HepG2 (cell line): ENCODE data around the gene CYYR1. TPM values are rescaled to one million over a fixed set of nuclear protein-coding genes. Genes with fewer than 3 reads are reported as not detected.

ENCODE experiments used
- ATAC-seq: fragments of 200-7000 bp; cut with Tn5 transposase; 3 replicates; pipeline ENCODE4 v1.9.1; 2020; ENCODE audit warnings: mild to moderate bottlenecking, moderate library complexity
- BruUV-seq: library from RNA; stranded (reverse); fragments of 400-500 nt; replicated peaks from 2 replicates; lab custom pipeline; 2021; lab: Mats Ljungman, UMichigan
- CTCF ChIA-PET: fragments of 300-600 bp; formaldehyde crosslinking; extraction: SDS; loops from one replicate; lab custom pipeline; 2021; ENCODE audit warnings: low total read pairs, inconsistent platforms, low intra/inter-chr PET ratio; lab: Yijun Ruan, JAX
- POLR2A ChIA-PET: fragments of 350-600 bp; sonication (Branson Sonifier 250); formaldehyde crosslinking; loops from one replicate; lab custom pipeline; 2020; ENCODE audit warnings: antibody characterized with exemption, inconsistent platforms; lab: Yijun Ruan, JAX
- DNase-seq: peaks from one replicate; pipeline ENCODE4 v3.0.0-alpha.2; 2015; ENCODE audit warnings: low spot score
- FAIRE-seq: peaks from 3 replicates; lab custom pipeline; 2011; peaks lifted over from hg19 to GRCh38; lab: Jason Lieb, UNC
- H2AFZ ChIP-seq: one replicate; pipeline ENCODE4 v1.6.1; 2011; ENCODE audit warnings: low read length, inconsistent platforms
- H3K27ac ChIP-seq: fragments of 300-600 bp; 3 replicates; pipeline ENCODE4 v1.8.0; 2011; ENCODE audit warnings: mixed run types, mild to moderate bottlenecking, mixed read lengths, low read length, inconsistent platforms; ENCODE audit not compliant: insufficient read depth; ENCODE audit errors: extremely low read length
- H3K27me3 ChIP-seq, 2 experiments: fragments of 200-600 bp in 1 of 2; 2 replicates in 1 of 2; 3 replicates in 1 of 2; pipeline versions ENCODE4 v1.6.0 to v1.8.0; 2011; ENCODE audit warnings: low read length in 2 of 2, mild to moderate bottlenecking in 2 of 2, moderate library complexity in 2 of 2, inconsistent platforms in 1 of 2; ENCODE audit not compliant: insufficient read depth in 2 of 2, control insufficient read depth in 1 of 2
- H3K36me3 ChIP-seq, 2 experiments: fragments of 200-600 bp in 1 of 2; replicated peaks in 1 of 2; 2 replicates in 1 of 2; 3 replicates in 1 of 2; pipeline versions ENCODE4 v1.5.1 to v1.8.0; 2011; ENCODE audit warnings: low read length in 2 of 2, inconsistent platforms in 1 of 2; ENCODE audit not compliant: insufficient read depth in 2 of 2, control insufficient read depth in 1 of 2
- H3K4me1 ChIP-seq: 2 replicates; pipeline ENCODE4 v1.5.1; 2012; ENCODE audit warnings: low read length, inconsistent platforms; ENCODE audit not compliant: insufficient read depth
- H3K4me2 ChIP-seq: 2 replicates; pipeline ENCODE4 v1.6.0; 2011; ENCODE audit warnings: low read depth, low read length, inconsistent platforms
- H3K4me3 ChIP-seq, 3 experiments: fragments of 200-600 bp in 1 of 3; sonication (generic), shearing (Covaris generic) in 1 of 3; replicated peaks in 1 of 3; 2 replicates each; pipeline ENCODE4 v1.5.1; 2011 to 2016; ENCODE audit warnings: low read length in 3 of 3, inconsistent platforms in 2 of 3, low read depth in 2 of 3, mild to moderate bottlenecking in 2 of 3, control low read depth in 1 of 3, mixed read lengths in 1 of 3; ENCODE audit not compliant: insufficient read depth in 1 of 3
- H3K79me2 ChIP-seq: one replicate; pipeline ENCODE4 v1.6.1; 2011; ENCODE audit warnings: low read length, inconsistent platforms; ENCODE audit not compliant: insufficient read depth
- H3K9ac ChIP-seq: 2 replicates; pipeline ENCODE4 v1.6.0; 2011; ENCODE audit warnings: mild to moderate bottlenecking, low read depth, low read length, inconsistent platforms; ENCODE audit not compliant: insufficient read depth
- H3K9me3 ChIP-seq: 2 replicates; pipeline ENCODE4 v1.5.1; 2012; ENCODE audit warnings: mild to moderate bottlenecking, low read length
- H4K20me1 ChIP-seq: 2 replicates; pipeline ENCODE4 v1.6.0; 2011; ENCODE audit warnings: inconsistent platforms, mild to moderate bottlenecking, low read length, moderate library complexity; ENCODE audit not compliant: insufficient read depth
- CBFB ChIP-seq: sonication (generic); formaldehyde crosslinking; IDR thresholded peaks from 2 replicates; pipeline ENCODE4 v1.4.0; 2020; ENCODE audit warnings: missing genetic modification reagents
- PHF5A ChIP-seq: IDR thresholded peaks from one replicate; pipeline ENCODE4 v1.6.1; 2018; ENCODE audit warnings: low read depth, missing genetic modification reagents; ENCODE audit not compliant: unreplicated experiment
- ZBTB38 ChIP-seq: sonication (generic); formaldehyde crosslinking; IDR thresholded peaks from 2 replicates; pipeline ENCODE4 v1.5.1; 2020; ENCODE audit warnings: mild to moderate bottlenecking, missing genetic modification reagents
- ZNF33A ChIP-seq: sonication (generic); formaldehyde crosslinking; IDR thresholded peaks from 2 replicates; pipeline ENCODE4 v1.5.1; 2020; ENCODE audit warnings: missing genetic modification reagents, mild to moderate bottlenecking, moderate library complexity, borderline replicate concordance
- ZNF720 ChIP-seq: sonication (generic); formaldehyde crosslinking; IDR thresholded peaks from 2 replicates; pipeline ENCODE4 v1.4.0; 2020; ENCODE audit warnings: missing genetic modification reagents
- ZSCAN12 ChIP-seq: sonication (generic); formaldehyde crosslinking; IDR thresholded peaks from 2 replicates; pipeline ENCODE4 v1.9.0; 2021; ENCODE audit warnings: mild to moderate bottlenecking, missing genetic modification reagents
- WGBS: methylation state at CpG from one replicate; pipeline ENCODE4 v1.1.6; 2017; ENCODE audit warnings: low lambda C conversion rate; 5-methylcytosine and 5-hydroxymethylcytosine counted together
- in situ Hi-C: cut with HindIII; loops from 2 replicates; pipeline ENCODE4 v1.10.0; 2017; ENCODE audit warnings: low pct_unique_long_range_greater_than_20kb; ENCODE audit not compliant: extremely low pct_ligation_motif_present
- intact Hi-C: fragments of 100-400 bp; cut with micrococcal nuclease; formaldehyde crosslinking; loops from one replicate; pipeline ENCODE4 v1.10.0; 2022; ENCODE audit not compliant: unreplicated experiment
- polyA plus RNA-seq, 8 experiments: library from polyadenylated mRNA; depleted of rRNA in 3 of 8; stranded (reverse) in 7 of 8; unstranded in 1 of 8; fragments of >200 nt; fragmentation: Illumina TruSeq in 4 of 8; extraction: Trizol in 4 of 8; gene quantifications; 2 replicates each; pipeline versions ENCODE4 v1.2.1 to v1.2.3, GENCODE V29; 2011 to 2016; ENCODE audit warnings: low read depth in 4 of 8, missing spikeins in 1 of 8, mixed read lengths in 1 of 8; ENCODE audit not compliant: insufficient read depth in 1 of 8
- total RNA-seq, 5 experiments: library from RNA; depleted of rRNA; stranded (reverse); fragments of >200 nt; fragmentation: Illumina TruSeq; extraction: Trizol; gene quantifications; 2 replicates each; pipeline ENCODE4 v1.2.3, GENCODE V29; 2016; ENCODE audit warnings: low read depth in 1 of 5
- TF ChIP-seq, protein P1 (sequence below): sonication (generic); formaldehyde crosslinking; IDR thresholded peaks from 2 replicates; pipeline ENCODE4 v1.4.0; 2020; ENCODE audit warnings: missing genetic modification reagents
- TF ChIP-seq, protein P2 (sequence below): sonication (generic); formaldehyde crosslinking; IDR thresholded peaks from 2 replicates; pipeline ENCODE4 v1.5.0; 2020; ENCODE audit warnings: missing genetic modification reagents
- TF ChIP-seq, protein P3 (sequence below): sonication (generic); formaldehyde crosslinking; IDR thresholded peaks from 2 replicates; pipeline ENCODE4 v1.5.0; 2020; ENCODE audit warnings: missing genetic modification reagents, mild to moderate bottlenecking, borderline replicate concordance

The CYYR1 gene
- total and polyA plus RNA-seq, 2 of the 13 experiments (the other 11 are each of a cell fraction or from before 2014, with no cell fraction given) = not detected

DNA sequence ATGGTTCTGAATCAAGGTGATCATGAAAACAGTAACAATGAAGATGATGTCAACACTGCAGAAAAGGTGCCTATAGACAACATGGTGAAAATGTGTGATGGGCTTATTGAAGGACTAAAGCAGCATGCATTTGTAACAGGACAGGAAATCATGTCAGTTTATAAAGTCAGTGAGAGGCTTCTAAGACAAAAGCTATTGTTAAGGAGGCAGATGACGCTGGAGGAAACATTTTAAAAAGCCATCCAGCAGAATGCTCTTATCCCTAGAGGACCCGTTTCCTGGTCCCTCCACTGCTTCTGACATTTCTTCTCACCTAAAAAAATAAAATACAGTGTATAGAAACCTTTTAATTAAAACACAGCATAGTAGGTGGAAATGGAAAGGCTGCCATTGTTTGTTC is 40.9 kb downstream of the CYYR1 start (continued):
- TF ChIP-seq, protein P1, sequence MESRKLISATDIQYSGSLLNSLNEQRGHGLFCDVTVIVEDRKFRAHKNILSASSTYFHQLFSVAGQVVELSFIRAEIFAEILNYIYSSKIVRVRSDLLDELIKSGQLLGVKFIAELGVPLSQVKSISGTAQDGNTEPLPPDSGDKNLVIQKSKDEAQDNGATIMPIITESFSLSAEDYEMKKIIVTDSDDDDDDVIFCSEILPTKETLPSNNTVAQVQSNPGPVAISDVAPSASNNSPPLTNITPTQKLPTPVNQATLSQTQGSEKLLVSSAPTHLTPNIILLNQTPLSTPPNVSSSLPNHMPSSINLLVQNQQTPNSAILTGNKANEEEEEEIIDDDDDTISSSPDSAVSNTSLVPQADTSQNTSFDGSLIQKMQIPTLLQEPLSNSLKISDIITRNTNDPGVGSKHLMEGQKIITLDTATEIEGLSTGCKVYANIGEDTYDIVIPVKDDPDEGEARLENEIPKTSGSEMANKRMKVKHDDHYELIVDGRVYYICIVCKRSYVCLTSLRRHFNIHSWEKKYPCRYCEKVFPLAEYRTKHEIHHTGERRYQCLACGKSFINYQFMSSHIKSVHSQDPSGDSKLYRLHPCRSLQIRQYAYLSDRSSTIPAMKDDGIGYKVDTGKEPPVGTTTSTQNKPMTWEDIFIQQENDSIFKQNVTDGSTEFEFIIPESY (CRISPR knock-in tag) = no peak
- TF ChIP-seq CBFB (no peak), PHF5A (CRISPR knock-in tag) (no peak), ZNF33A (CRISPR knock-in tag) (no peak), ZNF720 (no peak), ZBTB38 (CRISPR knock-in tag) (no peak), ZSCAN12 (CRISPR knock-in tag) (no peak)
- TF ChIP-seq, protein P2, sequence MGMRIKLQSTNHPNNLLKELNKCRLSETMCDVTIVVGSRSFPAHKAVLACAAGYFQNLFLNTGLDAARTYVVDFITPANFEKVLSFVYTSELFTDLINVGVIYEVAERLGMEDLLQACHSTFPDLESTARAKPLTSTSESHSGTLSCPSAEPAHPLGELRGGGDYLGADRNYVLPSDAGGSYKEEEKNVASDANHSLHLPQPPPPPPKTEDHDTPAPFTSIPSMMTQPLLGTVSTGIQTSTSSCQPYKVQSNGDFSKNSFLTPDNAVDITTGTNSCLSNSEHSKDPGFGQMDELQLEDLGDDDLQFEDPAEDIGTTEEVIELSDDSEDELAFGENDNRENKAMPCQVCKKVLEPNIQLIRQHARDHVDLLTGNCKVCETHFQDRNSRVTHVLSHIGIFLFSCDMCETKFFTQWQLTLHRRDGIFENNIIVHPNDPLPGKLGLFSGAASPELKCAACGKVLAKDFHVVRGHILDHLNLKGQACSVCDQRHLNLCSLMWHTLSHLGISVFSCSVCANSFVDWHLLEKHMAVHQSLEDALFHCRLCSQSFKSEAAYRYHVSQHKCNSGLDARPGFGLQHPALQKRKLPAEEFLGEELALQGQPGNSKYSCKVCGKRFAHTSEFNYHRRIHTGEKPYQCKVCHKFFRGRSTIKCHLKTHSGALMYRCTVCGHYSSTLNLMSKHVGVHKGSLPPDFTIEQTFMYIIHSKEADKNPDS (CRISPR knock-in tag) = no peak
- TF ChIP-seq, protein P3, sequence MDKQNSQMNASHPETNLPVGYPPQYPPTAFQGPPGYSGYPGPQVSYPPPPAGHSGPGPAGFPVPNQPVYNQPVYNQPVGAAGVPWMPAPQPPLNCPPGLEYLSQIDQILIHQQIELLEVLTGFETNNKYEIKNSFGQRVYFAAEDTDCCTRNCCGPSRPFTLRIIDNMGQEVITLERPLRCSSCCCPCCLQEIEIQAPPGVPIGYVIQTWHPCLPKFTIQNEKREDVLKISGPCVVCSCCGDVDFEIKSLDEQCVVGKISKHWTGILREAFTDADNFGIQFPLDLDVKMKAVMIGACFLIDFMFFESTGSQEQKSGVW = no peak

DNA sequence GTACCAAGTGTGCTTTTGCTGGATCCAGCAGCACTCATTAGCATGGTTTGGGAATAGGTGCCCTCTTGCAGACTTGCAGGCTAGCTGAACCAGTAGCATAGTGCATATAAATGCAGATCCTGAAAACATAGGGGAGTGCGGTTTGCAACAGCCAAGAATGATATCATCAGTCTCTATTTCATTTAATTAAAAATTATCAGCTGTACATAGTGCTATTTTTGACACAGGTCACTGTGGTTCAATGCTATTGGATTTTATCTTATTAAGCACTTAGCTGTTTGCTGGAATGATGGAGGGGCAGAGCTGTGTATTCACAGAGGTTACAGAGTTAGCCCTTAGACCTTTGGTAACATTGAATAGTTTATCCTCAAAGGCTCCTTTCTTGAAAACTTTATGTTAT is 43.6 kb downstream of the CYYR1 start:
- H3K4me3 ChIP-seq = no peak overlapping the region
- WGBS = 0% methylated on average over 1 of the region's 1 CpG
- FAIRE-seq (no peak), ATAC-seq (no peak), DNase-seq (no peak)
- in situ Hi-C loops (no loop called here), intact Hi-C loops (no loop called here)
- H3K4me1 ChIP-seq = no peaks in the 10 kb centered on the region
- POLR2A ChIA-PET = no interaction called here
- H3K36me3 ChIP-seq = no peaks in the 10 kb centered on the region
- H3K27me3 ChIP-seq = no peaks in the 10 kb centered on the region
- no peaks in the 10 kb centered on the region for H4K20me1 ChIP-seq
- no peak overlapping the region for H2AFZ ChIP-seq
- CTCF ChIA-PET = no interaction called here
- H3K9me3 ChIP-seq = peaks cover 80% of the 10 kb centered on the region
- H3K27ac ChIP-seq = no peak overlapping the region
- H3K9ac ChIP-seq = no peak overlapping the region
- no peak overlapping the region for H3K4me2 ChIP-seq
- BruUV-seq = no TSS peak
- H3K79me2 ChIP-seq = no peaks in the 10 kb centered on the region
